Liver (tissue), 9 donors: ENCODE measurements around the gene FGG. TPM values are rescaled to one million over a fixed set of nuclear protein-coding genes. Genes with fewer than 3 reads are reported as not detected.
A peak's percentile ranks its signal among the peaks of the same experiment; 100 is the strongest.

Experiments used
- DNase-seq: peaks from one replicate; pipeline ENCODE4 v3.0.0-alpha.2; 2017; ENCODE audit warnings: low spot score
- H3K27ac ChIP-seq, 2 donors: one replicate each; pipeline ENCODE4 v1.7.0; 2013; ENCODE audit warnings: inconsistent platforms in 2 of 2, low read length in 2 of 2, control low read depth in 1 of 2, low read depth in 1 of 2, mild to moderate bottlenecking in 1 of 2
- H3K27me3 ChIP-seq, 4 donors: one replicate each; pipeline versions ENCODE4 v1.6.1 to v1.7.0; 2013; ENCODE audit warnings: low read length in 3 of 4, inconsistent platforms in 1 of 4, mild to moderate bottlenecking in 1 of 4, moderate library complexity in 1 of 4; ENCODE audit not compliant: control insufficient read depth in 4 of 4, insufficient read depth in 4 of 4
- H3K36me3 ChIP-seq, 4 donors: one replicate each; pipeline versions ENCODE4 v1.6.1 to v1.7.0; 2013; ENCODE audit warnings: low read length in 3 of 4, mild to moderate bottlenecking in 3 of 4, low read depth in 1 of 4, moderate library complexity in 1 of 4; ENCODE audit not compliant: control insufficient read depth in 4 of 4, insufficient read depth in 3 of 4
- H3K4me1 ChIP-seq, 4 donors: one replicate each; pipeline versions ENCODE4 v1.6.1 to v1.7.0; 2013; ENCODE audit warnings: low read length in 3 of 4, mild to moderate bottlenecking in 3 of 4, moderate library complexity in 1 of 4; ENCODE audit not compliant: control insufficient read depth in 4 of 4, insufficient read depth in 4 of 4
- H3K4me3 ChIP-seq, 3 donors: one replicate each; pipeline versions ENCODE4 v1.6.1 to v1.7.0; 2013; ENCODE audit warnings: low read length in 3 of 3, control low read depth in 1 of 3, low read depth in 1 of 3, mild to moderate bottlenecking in 1 of 3
- H3K9ac ChIP-seq, 2 donors: one replicate each; pipeline ENCODE4 v1.7.0; 2013; ENCODE audit warnings: low read length in 2 of 2, mild to moderate bottlenecking in 2 of 2, moderate library complexity in 2 of 2, control low read depth in 1 of 2, low read depth in 1 of 2
- H3K9me3 ChIP-seq, 4 donors: one replicate each; pipeline versions ENCODE4 v1.6.1 to v1.7.0; 2013; ENCODE audit warnings: low read length in 3 of 4; ENCODE audit not compliant: control insufficient read depth in 4 of 4
- FOXA2 ChIP-seq: IDR thresholded peaks from 2 replicates; pipeline ENCODE4 v1.6.1; 2016; ENCODE audit warnings: antibody characterized with exemption
- GABPA ChIP-seq, 2 donors: IDR thresholded peaks in 1 of 2; conservative IDR thresholded peaks in 1 of 2; 2 replicates each; pipeline ENCODE4 v1.6.1; 2016; ENCODE audit warnings: antibody characterized with exemption in 2 of 2, mild to moderate bottlenecking in 1 of 2, moderate library complexity in 1 of 2
- HNF4A ChIP-seq, 2 donors: conservative IDR thresholded peaks; 2 replicates each; pipeline ENCODE4 v1.6.1; 2016; ENCODE audit warnings: antibody characterized with exemption in 2 of 2, mild to moderate bottlenecking in 2 of 2
- HNF4G ChIP-seq: IDR thresholded peaks from 2 replicates; pipeline ENCODE4 v1.6.1; 2016; ENCODE audit warnings: antibody characterized with exemption
- JUND ChIP-seq, 2 donors: IDR thresholded peaks; 2 replicates each; pipeline ENCODE4 v1.6.1; 2016; ENCODE audit warnings: antibody characterized with exemption in 2 of 2
- RXRA ChIP-seq, 2 donors: IDR thresholded peaks; 2 replicates each; pipeline ENCODE4 v1.6.1; 2017 to 2018; ENCODE audit warnings: antibody characterized with exemption in 2 of 2, mild to moderate bottlenecking in 1 of 2
- SP1 ChIP-seq: IDR thresholded peaks from 2 replicates; pipeline ENCODE4 v1.6.1; 2018; ENCODE audit warnings: antibody characterized with exemption, mild to moderate bottlenecking
- TAF1 ChIP-seq: conservative IDR thresholded peaks from 2 replicates; pipeline ENCODE4 v1.6.1; 2016; ENCODE audit warnings: antibody characterized with exemption, mild to moderate bottlenecking
- YY1 ChIP-seq: IDR thresholded peaks from 2 replicates; pipeline ENCODE4 v1.6.1; 2016; ENCODE audit warnings: antibody characterized with exemption, mild to moderate bottlenecking
- WGBS: extraction: QIAGEN DNeasy Blood & Tissue Kit; methylation state at CpG from one replicate; pipeline ENCODE4 v1.1.7; 2013; 5-methylcytosine and 5-hydroxymethylcytosine counted together
- polyA plus RNA-seq, 2 donors: library from polyadenylated mRNA; stranded (reverse) in 1 of 2; unstranded in 1 of 2; fragments of 200-250 nt in 1 of 2; fragments of >200 nt in 1 of 2; fragmentation: Nextera tagmentation in 1 of 2; extraction: Ambion mirVana in 1 of 2; gene quantifications; one replicate each; pipeline versions ENCODE4 v1.2.1 to v1.2.3, GENCODE V29; 2013 to 2015
- total RNA-seq, 2 donors: library from RNA; depleted of rRNA; stranded (reverse); fragments of >200 nt; gene quantifications; one replicate each; pipeline ENCODE4 v1.2.3, GENCODE V29; 2014
- TF ChIP-seq, protein P1 (sequence below): IDR thresholded peaks from 2 replicates; pipeline ENCODE4 v1.6.1; 2016; ENCODE audit warnings: antibody characterized with exemption
- TF ChIP-seq, protein P2 (sequence below): IDR thresholded peaks from 2 replicates; pipeline ENCODE4 v1.6.1; 2016; ENCODE audit warnings: antibody characterized with exemption, mild to moderate bottlenecking
- TF ChIP-seq, protein P3 (sequence below): IDR thresholded peaks from 2 replicates; pipeline ENCODE4 v1.6.1; 2016; ENCODE audit warnings: antibody characterized with exemption
- TF ChIP-seq, protein P4 (sequence below): IDR thresholded peaks from 2 replicates; pipeline ENCODE4 v1.6.1; 2016; ENCODE audit warnings: antibody characterized with exemption
- donor health status: healthy.
- donor health status: healthy.
- donor health status: healthy.
- donor health status: healthy.
- donor health status: healthy.

Gene FGG
- total and polyA plus RNA-seq, 4 donors, result 7,404 to 20,700 (median 15,071) TPM

DNA sequence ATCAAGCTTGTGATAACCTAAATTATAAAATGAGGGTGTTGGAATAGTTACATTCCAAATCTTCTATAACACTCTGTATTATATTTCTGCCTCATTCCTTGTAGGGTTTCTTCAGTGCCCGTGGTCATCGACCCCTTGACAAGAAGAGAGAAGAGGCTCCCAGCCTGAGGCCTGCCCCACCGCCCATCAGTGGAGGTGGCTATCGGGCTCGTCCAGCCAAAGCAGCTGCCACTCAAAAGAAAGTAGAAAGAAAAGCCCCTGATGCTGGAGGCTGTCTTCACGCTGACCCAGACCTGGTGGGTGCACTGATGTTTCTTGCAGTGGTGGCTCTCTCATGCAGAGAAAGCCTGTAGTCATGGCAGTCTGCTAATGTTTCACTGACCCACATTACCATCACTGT, 46.8 kb downstream of the FGG start:
- H3K27me3 ChIP-seq, result no peaks in the 10 kb centered on the region
- peaks cover 5 to 37% (median 26%) of the 10 kb centered on the region in 4 donors for H3K36me3 ChIP-seq
- peak overlapping the region in 1 of 2 donors; percentile 67 for H3K27ac ChIP-seq
- peak overlapping the region; percentile 47 to 80 (median 59) for H3K4me3 ChIP-seq
- peak overlapping the region; percentile 57 to 72 for H3K9ac ChIP-seq
- WGBS, result 55% methylated on average over 6 of the region's 6 CpGs
- H3K9me3 ChIP-seq, result no peaks in the 10 kb centered on the region
- H3K4me1 ChIP-seq, result peaks cover 2 to 20% (median 4%) of the 10 kb centered on the region in 4 donors
- TF ChIP-seq JUND (IDR thresholded peaks at IDR 0.05), result peak in 1 of 2 donors; percentile 11
- TF ChIP-seq RXRA (IDR thresholded peaks at IDR 0.05), result peak in 1 of 2 donors; percentile 6
- TF ChIP-seq, protein P1, sequence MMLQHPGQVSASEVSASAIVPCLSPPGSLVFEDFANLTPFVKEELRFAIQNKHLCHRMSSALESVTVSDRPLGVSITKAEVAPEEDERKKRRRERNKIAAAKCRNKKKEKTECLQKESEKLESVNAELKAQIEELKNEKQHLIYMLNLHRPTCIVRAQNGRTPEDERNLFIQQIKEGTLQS, result no peak
- no peak for DNase-seq

DNA sequence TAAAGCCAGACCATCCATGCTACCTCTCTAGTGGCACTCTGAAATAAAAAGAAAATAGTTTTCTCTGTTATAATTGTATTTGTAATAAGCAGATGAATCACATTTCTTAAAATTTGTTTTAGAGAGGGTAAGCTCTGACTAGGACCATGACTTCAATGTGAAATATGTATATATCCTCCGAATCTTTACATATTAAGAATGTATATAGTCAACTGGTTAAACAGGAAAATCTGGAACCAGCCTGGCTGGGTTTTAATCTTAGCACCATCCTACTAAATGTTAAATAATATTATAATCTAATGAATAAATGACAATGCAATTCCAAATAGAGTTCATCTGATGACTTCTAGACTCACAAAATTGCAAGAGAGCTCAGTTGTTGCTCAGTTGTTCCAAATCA, 48.1 kb downstream of the FGG start:
- no peak overlapping the region for H3K27ac ChIP-seq
- no peaks in the 10 kb centered on the region for H3K9me3 ChIP-seq
- TF ChIP-seq, protein P2, sequence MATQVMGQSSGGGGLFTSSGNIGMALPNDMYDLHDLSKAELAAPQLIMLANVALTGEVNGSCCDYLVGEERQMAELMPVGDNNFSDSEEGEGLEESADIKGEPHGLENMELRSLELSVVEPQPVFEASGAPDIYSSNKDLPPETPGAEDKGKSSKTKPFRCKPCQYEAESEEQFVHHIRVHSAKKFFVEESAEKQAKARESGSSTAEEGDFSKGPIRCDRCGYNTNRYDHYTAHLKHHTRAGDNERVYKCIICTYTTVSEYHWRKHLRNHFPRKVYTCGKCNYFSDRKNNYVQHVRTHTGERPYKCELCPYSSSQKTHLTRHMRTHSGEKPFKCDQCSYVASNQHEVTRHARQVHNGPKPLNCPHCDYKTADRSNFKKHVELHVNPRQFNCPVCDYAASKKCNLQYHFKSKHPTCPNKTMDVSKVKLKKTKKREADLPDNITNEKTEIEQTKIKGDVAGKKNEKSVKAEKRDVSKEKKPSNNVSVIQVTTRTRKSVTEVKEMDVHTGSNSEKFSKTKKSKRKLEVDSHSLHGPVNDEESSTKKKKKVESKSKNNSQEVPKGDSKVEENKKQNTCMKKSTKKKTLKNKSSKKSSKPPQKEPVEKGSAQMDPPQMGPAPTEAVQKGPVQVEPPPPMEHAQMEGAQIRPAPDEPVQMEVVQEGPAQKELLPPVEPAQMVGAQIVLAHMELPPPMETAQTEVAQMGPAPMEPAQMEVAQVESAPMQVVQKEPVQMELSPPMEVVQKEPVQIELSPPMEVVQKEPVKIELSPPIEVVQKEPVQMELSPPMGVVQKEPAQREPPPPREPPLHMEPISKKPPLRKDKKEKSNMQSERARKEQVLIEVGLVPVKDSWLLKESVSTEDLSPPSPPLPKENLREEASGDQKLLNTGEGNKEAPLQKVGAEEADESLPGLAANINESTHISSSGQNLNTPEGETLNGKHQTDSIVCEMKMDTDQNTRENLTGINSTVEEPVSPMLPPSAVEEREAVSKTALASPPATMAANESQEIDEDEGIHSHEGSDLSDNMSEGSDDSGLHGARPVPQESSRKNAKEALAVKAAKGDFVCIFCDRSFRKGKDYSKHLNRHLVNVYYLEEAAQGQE, result no peak
- TF ChIP-seq, protein P3, sequence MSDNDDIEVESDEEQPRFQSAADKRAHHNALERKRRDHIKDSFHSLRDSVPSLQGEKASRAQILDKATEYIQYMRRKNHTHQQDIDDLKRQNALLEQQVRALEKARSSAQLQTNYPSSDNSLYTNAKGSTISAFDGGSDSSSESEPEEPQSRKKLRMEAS, result no peak
- TF ChIP-seq SP1 (no peak), FOXA2 (no peak), TAF1 (no peak), HNF4G (no peak), HNF4A (conservative IDR thresholded peaks at IDR 0.05) (no peak), YY1 (no peak), GABPA (IDR thresholded peaks at IDR 0.05 in 1 of 2, conservative IDR thresholded peaks at IDR 0.05 in 1 of 2) (no peak)
- TF ChIP-seq, protein P4, sequence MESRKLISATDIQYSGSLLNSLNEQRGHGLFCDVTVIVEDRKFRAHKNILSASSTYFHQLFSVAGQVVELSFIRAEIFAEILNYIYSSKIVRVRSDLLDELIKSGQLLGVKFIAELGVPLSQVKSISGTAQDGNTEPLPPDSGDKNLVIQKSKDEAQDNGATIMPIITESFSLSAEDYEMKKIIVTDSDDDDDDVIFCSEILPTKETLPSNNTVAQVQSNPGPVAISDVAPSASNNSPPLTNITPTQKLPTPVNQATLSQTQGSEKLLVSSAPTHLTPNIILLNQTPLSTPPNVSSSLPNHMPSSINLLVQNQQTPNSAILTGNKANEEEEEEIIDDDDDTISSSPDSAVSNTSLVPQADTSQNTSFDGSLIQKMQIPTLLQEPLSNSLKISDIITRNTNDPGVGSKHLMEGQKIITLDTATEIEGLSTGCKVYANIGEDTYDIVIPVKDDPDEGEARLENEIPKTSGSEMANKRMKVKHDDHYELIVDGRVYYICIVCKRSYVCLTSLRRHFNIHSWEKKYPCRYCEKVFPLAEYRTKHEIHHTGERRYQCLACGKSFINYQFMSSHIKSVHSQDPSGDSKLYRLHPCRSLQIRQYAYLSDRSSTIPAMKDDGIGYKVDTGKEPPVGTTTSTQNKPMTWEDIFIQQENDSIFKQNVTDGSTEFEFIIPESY, result no peak
- no peak for DNase-seq
- H3K4me3 ChIP-seq, result peak overlapping the region; percentile 57 to 80 (median 59)
- H3K9ac ChIP-seq, result peak overlapping the region; percentile 57 to 72
- H3K36me3 ChIP-seq, result peaks cover 5 to 37% (median 20%) of the 10 kb centered on the region in 4 donors
- H3K4me1 ChIP-seq, result peaks cover 2 to 31% (median 7%) of the 10 kb centered on the region in 4 donors
- 48% methylated on average over 1 of the region's 1 CpG for WGBS
- H3K27me3 ChIP-seq, result no peaks in the 10 kb centered on the region
